Activated T-helper 1 cell treated with anti-CD3 and anti-CD28 coated beads, Interleukin-12 subunit alpha, Interleukin-12 subunit beta, Interleukin-2, Interleukin-4 antibody, amounts not matched to agents 30 ng/mL and 10 ng/mL and 1 ng/mL, durations not matched to agents 14 hours and 24 hours and 36 hours (primary cell): ENCODE results near the gene SP6. TPM values are rescaled to one million over a fixed set of nuclear protein-coding genes. Genes with fewer than 3 reads are reported as not detected.

ENCODE experiments used
- DNase-seq: peaks from one replicate; pipeline ENCODE4 v3.0.0; 2021; ENCODE audit warnings: low spot score
- H3K27ac Mint-ChIP-seq: one replicate; pipeline ENCODE4 v1.8.0; 2021; ENCODE audit warnings: mild to moderate bottlenecking, mixed read lengths
- H3K27me3 Mint-ChIP-seq: one replicate; pipeline ENCODE4 v1.8.0; 2022; ENCODE audit warnings: mild to moderate bottlenecking, moderate library complexity, mixed read lengths; ENCODE audit not compliant: insufficient read depth
- H3K36me3 Mint-ChIP-seq: one replicate; pipeline ENCODE4 v1.8.0; 2021; ENCODE audit warnings: low read depth, mixed read lengths
- H3K4me1 Mint-ChIP-seq: one replicate; pipeline ENCODE4 v1.8.0; 2021; ENCODE audit warnings: low read depth, mixed read lengths
- H3K4me3 Mint-ChIP-seq: one replicate; pipeline ENCODE4 v1.8.0; 2021; ENCODE audit warnings: mild to moderate bottlenecking, moderate library complexity, mixed read lengths
- H3K9me3 Mint-ChIP-seq: one replicate; pipeline ENCODE4 v1.8.0; 2021; ENCODE audit warnings: mixed read lengths
- intact Hi-C: fragments of 100-400 bp; cut with micrococcal nuclease; formaldehyde crosslinking; loops from one replicate; pipeline ENCODE4 v1.15.1; 2024
- total RNA-seq: library from RNA; stranded (reverse); gene quantifications from 2 replicates; pipeline ENCODE4 v1.2.3, GENCODE V29; 2022

SP6 gene
- total RNA-seq, 1 donor from 2014 or later = 0.05 TPM

DNA sequence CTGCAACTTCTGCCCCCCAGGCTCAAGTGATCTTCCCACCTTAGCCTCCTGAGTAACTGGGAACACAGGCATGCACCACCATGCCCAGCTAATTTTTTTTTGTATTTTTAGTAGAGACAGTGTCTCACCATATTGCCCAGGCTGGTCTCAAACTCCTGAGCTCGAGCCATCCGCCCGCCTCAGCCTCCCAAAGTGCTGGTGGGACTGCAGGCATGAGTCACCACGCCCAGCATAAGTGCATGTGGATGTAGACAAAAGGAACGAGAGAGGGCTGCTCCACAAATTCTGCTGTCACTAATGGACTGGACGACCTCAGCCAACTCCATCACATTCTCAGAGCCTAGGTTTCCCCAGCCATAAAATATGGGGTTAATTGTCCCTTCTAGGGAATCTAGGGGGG is 37.3 kb upstream of the SP6 start:
- H3K4me3 Mint-ChIP-seq = no peak overlapping the region
- H3K36me3 Mint-ChIP-seq = peaks cover 2% of the 10 kb centered on the region
- no peak for DNase-seq
- no peak overlapping the region for H3K27ac Mint-ChIP-seq
- H3K9me3 Mint-ChIP-seq = no peaks in the 10 kb centered on the region
- no peaks in the 10 kb centered on the region for H3K27me3 Mint-ChIP-seq
- intact Hi-C loops = no loop called here
- H3K4me1 Mint-ChIP-seq = peaks cover 22% of the 10 kb centered on the region

DNA sequence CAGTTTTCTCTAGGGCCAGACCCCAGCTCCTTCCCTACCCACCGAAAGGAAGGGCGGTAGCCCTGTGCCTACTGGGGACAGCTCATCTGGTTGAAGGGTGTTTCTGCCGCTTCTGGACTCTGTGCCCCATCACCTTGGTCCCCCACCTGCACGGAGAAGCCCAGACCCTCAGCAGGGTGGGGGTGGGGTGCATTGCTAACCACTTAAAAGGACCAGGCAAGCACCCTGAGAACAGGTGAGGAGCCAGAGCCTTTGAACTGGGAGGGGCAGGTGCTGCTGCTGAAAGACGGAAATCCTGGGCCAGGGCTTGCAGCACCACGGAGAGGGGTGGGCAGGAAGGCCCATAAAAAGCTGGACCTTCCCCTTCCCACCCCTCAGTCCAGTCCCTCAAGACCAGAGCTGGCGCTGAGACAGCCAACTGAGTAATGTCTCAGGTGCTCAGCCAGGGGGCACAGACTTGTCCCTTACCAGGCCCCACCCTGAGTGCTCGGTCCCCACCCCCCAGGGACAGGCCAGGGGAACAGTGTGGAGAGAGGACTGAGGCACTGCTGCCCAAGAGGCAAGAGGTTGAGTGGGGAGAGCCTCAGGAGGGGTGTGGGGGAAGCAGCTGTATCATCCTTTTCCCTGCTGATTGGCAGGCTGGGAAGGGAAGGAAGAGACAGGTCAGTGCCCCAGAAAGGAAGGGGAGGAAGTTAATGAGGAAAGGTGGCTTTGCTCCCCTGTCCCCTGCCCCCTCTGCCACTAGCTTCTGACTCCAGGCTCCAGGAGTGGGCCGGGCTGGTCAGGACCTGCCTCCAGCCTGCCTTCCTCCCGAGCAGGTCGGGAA is 34.2 kb upstream of the SP6 start:
- peaks cover 17% of the 10 kb centered on the region for H3K4me1 Mint-ChIP-seq
- H3K36me3 Mint-ChIP-seq = peaks cover 2% of the 10 kb centered on the region
- H3K9me3 Mint-ChIP-seq = no peaks in the 10 kb centered on the region
- intact Hi-C loops = no loop called here
- H3K27ac Mint-ChIP-seq = no peak overlapping the region
- DNase-seq = no peak
- H3K27me3 Mint-ChIP-seq = peaks cover 4% of the 10 kb centered on the region
- H3K4me3 Mint-ChIP-seq = no peak overlapping the region

DNA sequence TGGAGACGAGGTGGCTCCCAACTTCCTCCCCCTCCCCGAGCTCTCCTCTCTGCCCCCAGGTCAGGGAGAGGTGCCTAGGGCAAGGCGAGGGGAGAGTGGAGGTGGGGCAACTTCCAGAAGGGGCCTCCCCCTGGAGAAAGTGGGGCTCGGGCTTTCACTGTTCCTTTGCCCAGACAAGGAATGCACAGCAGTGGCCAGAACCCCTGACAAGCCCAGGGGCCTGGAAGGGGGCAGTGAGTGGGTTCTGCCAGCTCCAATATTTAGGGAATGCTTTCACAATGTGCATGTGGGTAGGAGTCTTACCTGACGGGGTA is 33.4 kb upstream of the SP6 start:
- no peaks in the 10 kb centered on the region for H3K36me3 Mint-ChIP-seq
- peaks cover 5% of the 10 kb centered on the region for H3K27me3 Mint-ChIP-seq
- no peak overlapping the region for H3K4me3 Mint-ChIP-seq
- no peak overlapping the region for H3K27ac Mint-ChIP-seq
- H3K9me3 Mint-ChIP-seq = no peaks in the 10 kb centered on the region
- peaks cover 12% of the 10 kb centered on the region for H3K4me1 Mint-ChIP-seq
- intact Hi-C loops = no loop called here
- DNase-seq = no peak

DNA sequence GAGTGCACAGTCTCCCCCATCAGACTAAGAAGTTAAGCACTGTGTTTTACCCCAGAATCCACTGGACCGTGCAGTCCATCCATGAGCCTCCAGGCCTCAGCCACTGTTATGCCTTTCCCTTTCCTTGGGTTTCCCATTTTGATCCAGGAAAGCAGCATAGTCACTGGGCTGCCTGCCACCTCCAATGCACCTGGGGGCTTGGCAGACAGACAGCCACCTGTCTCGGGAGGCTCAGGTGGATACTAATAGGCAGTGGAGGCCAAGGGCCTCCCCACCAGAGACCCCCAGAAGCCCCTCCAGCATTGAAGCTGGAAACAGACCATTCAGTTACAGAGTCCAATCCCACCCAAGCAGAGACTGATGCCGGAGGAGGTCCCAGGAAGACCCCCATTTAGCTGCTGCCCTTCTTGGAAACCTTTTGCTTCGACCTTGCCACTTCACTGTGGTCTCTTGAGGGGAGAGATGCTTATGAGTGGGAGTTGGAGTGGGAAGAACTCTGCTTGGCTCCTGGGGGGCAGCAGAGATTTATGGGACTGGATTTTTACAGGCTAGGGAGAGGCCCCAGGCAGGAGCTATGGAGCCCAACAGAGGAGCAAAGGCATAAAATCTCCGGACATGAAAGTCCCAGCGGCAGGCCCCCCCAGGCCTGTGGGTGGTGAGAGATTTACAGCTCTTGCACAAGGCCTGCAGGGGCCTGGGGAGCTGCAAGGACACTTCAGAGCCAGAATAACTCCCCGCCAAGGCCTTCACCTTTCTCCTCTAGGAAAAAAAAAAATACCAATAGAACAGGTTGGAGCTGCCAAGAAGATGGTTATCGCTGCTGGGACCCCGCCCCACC is 32.8 kb upstream of the SP6 start:
- Mint-ChIP-seq H3K4me3 (no peak overlapping the region), H3K27me3 (peaks cover 9% of the 10 kb centered on the region), H3K9me3 (no peaks in the 10 kb centered on the region), H3K27ac (no peak overlapping the region), H3K4me1 (peaks cover 17% of the 10 kb centered on the region), H3K36me3 (no peaks in the 10 kb centered on the region)
- intact Hi-C loops = no loop called here
- no peak for DNase-seq

DNA sequence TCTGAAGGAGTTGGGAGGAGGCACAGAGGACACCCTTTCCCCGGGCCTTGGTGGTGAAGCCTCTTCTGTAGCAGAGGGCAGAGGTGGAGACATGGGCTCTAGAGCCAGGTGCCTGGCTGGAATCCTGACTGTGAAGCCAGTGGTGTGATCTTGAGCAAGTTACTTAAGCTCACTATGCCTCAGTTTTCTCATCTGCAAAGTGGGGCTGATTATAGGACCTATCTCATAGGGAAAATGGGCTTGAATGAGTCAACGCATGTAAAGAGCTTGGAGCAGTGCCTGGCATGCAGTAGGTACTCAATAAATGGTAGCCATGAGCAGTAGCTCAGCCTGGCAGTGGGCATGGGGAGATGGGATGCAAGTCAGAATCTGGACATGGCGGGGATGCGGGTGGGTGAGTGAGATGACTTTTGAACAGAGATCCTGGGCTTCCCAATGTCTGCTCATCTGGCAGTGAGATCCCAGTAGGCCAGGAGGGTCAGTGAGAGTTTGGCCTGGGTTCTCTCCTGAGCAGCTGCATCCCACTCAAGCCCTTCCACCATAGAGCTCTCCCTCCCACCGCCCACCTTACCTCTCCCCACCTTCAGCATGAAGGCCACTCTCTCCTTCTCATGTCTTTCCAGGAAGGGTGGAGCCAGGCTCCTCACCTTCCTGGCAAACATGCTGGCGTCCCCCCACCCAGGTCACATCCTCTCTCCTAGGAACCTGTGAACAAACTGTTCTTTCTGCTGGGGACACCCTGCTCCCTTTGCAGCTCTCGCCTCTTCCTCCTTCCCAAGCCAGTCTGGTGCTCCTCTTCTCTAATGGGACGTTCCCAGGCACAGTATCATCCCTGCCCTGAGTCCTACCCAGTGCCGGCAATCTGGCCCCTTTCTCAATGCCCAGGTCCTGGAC is 32.0 kb upstream of the SP6 start:
- no peaks in the 10 kb centered on the region for H3K36me3 Mint-ChIP-seq
- no peaks in the 10 kb centered on the region for H3K9me3 Mint-ChIP-seq
- peak overlapping the region; percentile 43 for H3K27ac Mint-ChIP-seq
- no peak for DNase-seq
- H3K4me1 Mint-ChIP-seq = peaks cover 17% of the 10 kb centered on the region
- H3K27me3 Mint-ChIP-seq = peaks cover 14% of the 10 kb centered on the region
- intact Hi-C loops = no loop called here
- no peak overlapping the region for H3K4me3 Mint-ChIP-seq

DNA sequence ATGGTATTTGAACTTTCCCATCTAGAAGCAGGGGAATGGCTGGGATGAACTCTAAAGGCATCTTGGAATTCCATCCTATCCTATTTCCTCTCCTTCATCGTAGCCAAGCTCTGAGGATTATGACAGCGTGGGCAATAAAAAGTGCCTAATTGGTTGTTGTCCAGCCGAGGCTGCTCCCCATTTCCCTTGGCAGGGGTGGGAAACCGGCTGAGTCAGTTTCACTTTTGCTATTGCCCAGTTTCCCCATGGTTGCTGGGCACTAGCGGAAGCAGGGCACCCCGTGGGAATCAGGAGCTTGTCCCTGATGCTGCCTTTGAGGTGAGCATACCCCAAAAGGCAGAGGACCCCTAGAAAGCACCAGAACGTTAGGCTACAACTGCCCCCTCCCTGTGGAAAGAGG is 31.3 kb upstream of the SP6 start:
- peaks cover 18% of the 10 kb centered on the region for H3K27me3 Mint-ChIP-seq
- no peak overlapping the region for H3K27ac Mint-ChIP-seq
- peaks cover 17% of the 10 kb centered on the region for H3K4me1 Mint-ChIP-seq
- no peaks in the 10 kb centered on the region for H3K36me3 Mint-ChIP-seq
- H3K4me3 Mint-ChIP-seq = no peak overlapping the region
- H3K9me3 Mint-ChIP-seq = no peaks in the 10 kb centered on the region
- intact Hi-C loops = no loop called here
- DNase-seq = no peak

DNA sequence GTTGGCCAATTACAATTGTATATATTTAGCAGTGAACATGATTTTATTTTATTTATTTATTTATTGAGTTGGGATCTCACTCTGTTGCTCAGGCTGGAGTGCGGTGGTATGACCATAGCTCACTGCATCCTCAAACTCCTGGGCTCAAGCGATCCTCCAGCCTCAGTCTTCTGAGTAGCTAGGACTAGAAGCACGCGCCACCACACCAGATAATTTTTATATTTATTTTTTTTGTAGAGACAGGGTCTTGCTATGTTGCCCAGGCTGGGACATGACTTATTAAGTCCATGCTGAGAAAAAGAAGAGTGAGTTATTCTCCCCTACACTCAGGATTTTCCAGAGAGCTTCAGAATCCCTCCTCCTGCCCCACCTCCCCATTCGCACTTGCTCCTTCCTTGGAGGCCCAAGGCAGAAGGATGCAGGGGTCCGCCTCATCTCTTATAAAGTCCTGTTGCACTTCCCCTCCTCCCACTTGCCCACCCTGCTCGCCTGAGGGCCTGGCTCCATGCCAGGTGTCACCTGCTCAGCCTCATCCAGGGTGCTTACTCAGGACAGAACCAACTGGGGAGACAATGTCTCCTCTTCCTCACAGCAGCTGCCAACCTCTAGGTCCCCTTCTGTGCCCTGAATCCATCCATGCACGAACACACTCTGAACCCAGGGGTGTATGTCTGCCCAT is 29.0 kb upstream of the SP6 start:
- Mint-ChIP-seq H3K27ac (no peak overlapping the region), H3K4me1 (peaks cover 17% of the 10 kb centered on the region), H3K4me3 (no peak overlapping the region), H3K9me3 (no peaks in the 10 kb centered on the region), H3K36me3 (no peaks in the 10 kb centered on the region), H3K27me3 (peaks cover 29% of the 10 kb centered on the region)
- DNase-seq = no peak
- intact Hi-C loops = no loop called here

DNA sequence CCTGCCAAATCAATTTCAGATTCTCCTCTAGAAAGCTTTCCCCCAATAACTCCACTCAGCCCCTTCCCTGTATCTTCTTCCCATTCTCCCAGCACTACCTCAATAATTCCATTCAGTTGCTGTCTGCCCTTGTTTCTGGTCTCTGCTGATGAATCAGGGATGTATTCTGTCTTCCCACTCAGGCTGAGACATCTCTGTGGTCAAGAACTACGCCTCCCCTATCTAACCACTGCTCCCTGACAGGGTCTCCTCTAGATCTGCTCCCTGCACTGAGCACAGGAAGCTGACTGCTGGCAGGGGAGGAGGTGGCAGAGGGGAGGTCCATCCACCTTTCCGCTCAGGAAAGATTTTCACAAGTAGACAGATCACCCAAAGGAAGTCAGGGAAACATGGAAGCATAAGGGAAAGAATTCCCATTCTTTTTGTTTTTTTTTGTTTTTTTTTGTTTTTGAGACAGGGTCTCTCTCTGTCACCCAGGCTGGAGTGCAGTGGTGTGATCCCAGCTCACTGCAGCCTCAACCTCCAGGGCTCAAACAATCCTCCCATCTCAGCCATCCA is 28.1 kb upstream of the SP6 start:
- H3K27me3 Mint-ChIP-seq = peaks cover 34% of the 10 kb centered on the region

DNA sequence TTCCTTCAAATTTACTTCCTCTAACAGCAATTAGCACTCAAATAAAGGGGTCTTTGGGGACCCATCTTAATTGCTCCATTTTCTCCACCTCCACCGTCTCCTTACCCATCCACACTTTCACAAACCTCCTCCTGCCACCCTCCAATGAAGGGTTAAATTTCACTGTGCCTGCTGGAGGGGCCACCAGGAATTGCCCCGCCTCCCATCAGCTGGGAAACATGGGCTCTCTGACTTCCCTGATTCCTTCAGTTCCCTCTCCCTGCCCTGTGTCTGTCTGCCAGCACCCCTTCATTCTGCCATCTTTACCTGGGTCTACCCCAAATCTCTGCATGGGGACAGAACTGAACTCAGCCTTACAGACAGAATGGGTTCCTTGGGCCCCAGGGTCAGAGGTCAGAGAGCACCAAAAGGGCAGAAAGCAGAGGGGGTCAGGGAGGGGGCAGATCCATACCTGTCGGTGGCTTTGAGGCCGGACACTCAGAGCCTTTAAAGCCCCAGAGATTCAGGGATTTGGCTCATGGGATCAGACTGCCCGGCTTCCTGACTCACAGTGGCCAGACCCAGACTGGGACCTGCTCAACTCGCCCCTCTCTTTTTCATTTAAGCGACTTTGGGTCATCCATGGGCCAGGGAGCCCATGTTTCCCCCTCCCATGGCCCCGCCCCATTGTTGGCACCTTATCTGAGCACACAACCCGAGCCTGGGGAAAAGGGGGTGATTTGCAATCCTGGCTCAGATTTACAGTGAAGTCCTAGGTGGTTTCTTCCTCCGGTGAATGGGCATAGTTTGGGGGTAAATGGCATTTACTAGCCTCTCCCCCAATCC is 27.5 kb upstream of the SP6 start:
- Mint-ChIP-seq H3K36me3 (no peaks in the 10 kb centered on the region), H3K27me3 (peaks cover 36% of the 10 kb centered on the region), H3K4me3 (no peak overlapping the region), H3K27ac (no peak overlapping the region), H3K4me1 (peaks cover 14% of the 10 kb centered on the region), H3K9me3 (no peaks in the 10 kb centered on the region)
- no peak for DNase-seq
- intact Hi-C loops = no loop called here

More for the DNA sequence above, 28.1 kb upstream of the SP6 start:
- H3K9me3 Mint-ChIP-seq = no peaks in the 10 kb centered on the region
- no peak overlapping the region for H3K27ac Mint-ChIP-seq
- no peak overlapping the region for H3K4me3 Mint-ChIP-seq
- H3K36me3 Mint-ChIP-seq = no peaks in the 10 kb centered on the region
- H3K4me1 Mint-ChIP-seq = peaks cover 17% of the 10 kb centered on the region
- intact Hi-C loops = no loop called here
- no peak for DNase-seq

DNA sequence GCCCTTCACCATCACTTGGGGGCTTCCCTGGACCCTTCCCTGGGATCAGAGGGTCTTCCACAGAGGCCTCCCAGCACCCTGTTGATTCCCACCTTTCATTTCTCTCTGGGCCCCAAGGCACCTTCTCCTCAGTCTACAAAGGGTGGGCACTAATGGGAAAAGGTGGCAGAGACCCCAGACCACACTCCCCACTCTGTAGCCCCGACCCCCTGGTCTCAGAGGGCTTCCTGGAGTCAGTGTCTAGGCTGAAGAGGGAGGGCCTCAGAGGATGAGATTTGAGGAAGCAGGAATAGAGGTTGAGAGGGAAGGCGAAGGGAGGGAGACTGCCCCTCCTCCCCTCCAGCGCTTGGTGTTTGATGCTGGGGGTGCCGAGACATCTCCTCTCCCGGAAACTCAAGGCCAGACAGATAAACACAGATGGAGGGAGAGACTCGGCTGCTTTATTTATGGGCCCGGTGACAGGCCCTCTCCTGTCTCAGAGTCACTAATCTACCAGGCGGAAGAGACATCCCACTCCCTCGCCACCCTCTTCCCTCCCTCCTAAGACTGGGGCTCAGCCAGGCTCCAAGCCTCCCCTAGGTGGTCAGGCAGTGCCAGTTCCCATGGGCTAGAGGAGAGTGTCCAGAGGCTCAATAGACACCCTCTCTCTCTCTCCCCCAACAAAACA is 26.5 kb upstream of the SP6 start:
- Mint-ChIP-seq H3K27ac (no peak overlapping the region), H3K4me1 (peaks cover 5% of the 10 kb centered on the region), H3K36me3 (no peaks in the 10 kb centered on the region), H3K4me3 (no peak overlapping the region), H3K9me3 (no peaks in the 10 kb centered on the region), H3K27me3 (peaks cover 42% of the 10 kb centered on the region)
- DNase-seq = no peak
- intact Hi-C loops = no loop called here
